HEK293 (cell line): ENCODE data around the gene BAG1.
A peak's percentile ranks its signal among the peaks of the same experiment; 100 is the strongest.

Experiments used
- CTCF ChIA-PET: fragments of 350-600 bp; formaldehyde crosslinking; extraction: SDS; loops from one replicate; lab custom pipeline; 2021; ENCODE audit warnings: antibody characterized with exemption; lab: Yijun Ruan, JAX
- POLR2A ChIA-PET: fragments of 300-600 bp; formaldehyde crosslinking; extraction: SDS; loops from one replicate; lab custom pipeline; 2020; ENCODE audit warnings: antibody characterized with exemption, inconsistent platforms; lab: Yijun Ruan, JAX
- H3K27ac ChIP-seq: fragments of 200-500 bp; sonication (Bioruptor generic); 2 replicates; pipeline ENCODE4 v1.5.1; 2014; ENCODE audit warnings: low read depth, low read length, control low read depth, inconsistent platforms; ENCODE audit errors: extremely low read depth
- H3K36me3 ChIP-seq, 2 experiments: fragments of 200-500 bp in 1 of 2; sonication (Bioruptor generic) in 1 of 2; 1 replicate in 1 of 2; 2 replicates in 1 of 2; pipeline ENCODE4 v1.5.1; 2014 to 2017; ENCODE audit warnings: inconsistent platforms in 2 of 2, low read length in 2 of 2; ENCODE audit not compliant: control insufficient read depth in 2 of 2, insufficient read depth in 1 of 2
- H3K4me1 ChIP-seq: fragments of 200-500 bp; sonication (Bioruptor generic); 2 replicates; pipeline ENCODE4 v1.5.1; 2014; ENCODE audit warnings: mild to moderate bottlenecking, low read length, inconsistent platforms; ENCODE audit not compliant: control insufficient read depth, insufficient read depth
- H3K4me3 ChIP-seq: 2 replicates; pipeline ENCODE4 v1.5.1; 2011; ENCODE audit warnings: low read depth, mild to moderate bottlenecking, control low read depth, low read length, moderate library complexity
- H3K9me3 ChIP-seq: fragments of 200-500 bp; sonication (Bioruptor generic); 2 replicates; pipeline ENCODE4 v1.5.1; 2014; ENCODE audit warnings: low read depth, low read length, inconsistent platforms; ENCODE audit not compliant: control insufficient read depth, insufficient read depth
- ATF2 ChIP-seq: fragments of 450-650 bp; formaldehyde crosslinking; IDR thresholded peaks from 2 replicates; pipeline ENCODE4 v1.5.1; 2016; ENCODE audit warnings: missing biosample characterization, missing genetic modification characterization, low read depth
- KLF7 ChIP-seq: fragments of 450-650 bp; formaldehyde crosslinking; IDR thresholded peaks from 2 replicates; pipeline ENCODE4 v1.5.1; 2016; ENCODE audit warnings: missing biosample characterization, missing genetic modification characterization, borderline replicate concordance
- REPIN1 ChIP-seq: fragments of 450-650 bp; formaldehyde crosslinking; IDR thresholded peaks from 2 replicates; pipeline ENCODE4 v1.5.1; 2017; ENCODE audit warnings: missing biosample characterization, missing genetic modification characterization, low read depth
- ZBTB17 ChIP-seq: fragments of 450-650 bp; formaldehyde crosslinking; IDR thresholded peaks from 2 replicates; pipeline ENCODE4 v1.5.1; 2016; ENCODE audit warnings: missing biosample characterization, missing genetic modification characterization
- ZBTB20 ChIP-seq: fragments of 450-650 bp; formaldehyde crosslinking; IDR thresholded peaks from 2 replicates; pipeline ENCODE4 v1.5.1; 2016; ENCODE audit warnings: missing biosample characterization, missing genetic modification characterization
- ZBTB21 ChIP-seq: fragments of 450-650 bp; formaldehyde crosslinking; IDR thresholded peaks from 2 replicates; pipeline ENCODE4 v1.5.1; 2017; ENCODE audit warnings: missing biosample characterization, missing genetic modification characterization
- ZBTB6 ChIP-seq: fragments of 450-650 bp; formaldehyde crosslinking; IDR thresholded peaks from 2 replicates; pipeline ENCODE4 v1.5.1; 2017; ENCODE audit warnings: missing biosample characterization, missing genetic modification characterization
- ZFHX2 ChIP-seq: fragments of 450-650 bp; formaldehyde crosslinking; conservative IDR thresholded peaks from 2 replicates; pipeline ENCODE4 v1.5.1; 2016; ENCODE audit warnings: missing biosample characterization, missing genetic modification characterization
- ZNF10 ChIP-seq: fragments of 450-650 bp; formaldehyde crosslinking; IDR thresholded peaks from 2 replicates; pipeline ENCODE4 v1.5.1; 2017; ENCODE audit warnings: missing biosample characterization, missing genetic modification characterization
- ZNF132 ChIP-seq: fragments of 450-650 bp; formaldehyde crosslinking; IDR thresholded peaks from 2 replicates; pipeline ENCODE4 v1.5.1; 2017; ENCODE audit warnings: missing biosample characterization, missing genetic modification characterization, borderline replicate concordance
- ZNF175 ChIP-seq: fragments of 450-650 bp; formaldehyde crosslinking; IDR thresholded peaks from 2 replicates; pipeline ENCODE4 v1.5.1; 2016; ENCODE audit warnings: missing biosample characterization, missing genetic modification characterization
- ZNF221 ChIP-seq: fragments of 450-650 bp; formaldehyde crosslinking; IDR thresholded peaks from 2 replicates; pipeline ENCODE4 v1.5.1; 2017; ENCODE audit warnings: missing biosample characterization, missing genetic modification characterization, borderline replicate concordance
- ZNF223 ChIP-seq: fragments of 450-650 bp; formaldehyde crosslinking; IDR thresholded peaks from 2 replicates; pipeline ENCODE4 v1.5.1; 2016; ENCODE audit warnings: missing biosample characterization, missing genetic modification characterization
- ZNF416 ChIP-seq: fragments of 450-650 bp; formaldehyde crosslinking; IDR thresholded peaks from 2 replicates; pipeline ENCODE4 v1.5.1; 2016; ENCODE audit warnings: missing biosample characterization, missing genetic modification characterization
- ZNF426 ChIP-seq: fragments of 450-650 bp; formaldehyde crosslinking; IDR thresholded peaks from 2 replicates; pipeline ENCODE4 v1.5.1; 2017; ENCODE audit warnings: missing biosample characterization, missing genetic modification characterization, mild to moderate bottlenecking, inconsistent platforms, moderate library complexity
- ZNF610 ChIP-seq: fragments of 450-650 bp; formaldehyde crosslinking; IDR thresholded peaks from 2 replicates; pipeline ENCODE4 v1.5.1; 2016; ENCODE audit warnings: missing biosample characterization, missing genetic modification characterization, borderline replicate concordance
- ZNF654 ChIP-seq: fragments of 450-650 bp; formaldehyde crosslinking; IDR thresholded peaks from 2 replicates; pipeline ENCODE4 v1.5.1; 2016; ENCODE audit warnings: low read depth, missing biosample characterization, missing genetic modification characterization
- ZNF701 ChIP-seq: fragments of 450-650 bp; formaldehyde crosslinking; IDR thresholded peaks from 2 replicates; pipeline ENCODE4 v1.5.1; 2016; ENCODE audit warnings: missing biosample characterization, missing genetic modification characterization
- ZNF707 ChIP-seq: fragments of 450-650 bp; formaldehyde crosslinking; IDR thresholded peaks from 2 replicates; pipeline ENCODE4 v1.5.1; 2016; ENCODE audit warnings: missing biosample characterization, missing genetic modification characterization
- ZNF837 ChIP-seq: fragments of 450-650 bp; formaldehyde crosslinking; IDR thresholded peaks from 2 replicates; pipeline ENCODE4 v1.5.1; 2016; ENCODE audit warnings: missing biosample characterization, missing genetic modification characterization
- ZSCAN16 ChIP-seq: fragments of 450-650 bp; formaldehyde crosslinking; IDR thresholded peaks from 2 replicates; pipeline ENCODE4 v1.5.1; 2016; ENCODE audit warnings: missing biosample characterization, missing genetic modification characterization
- TF ChIP-seq, protein P1 (sequence below): fragments of 450-650 bp; IDR thresholded peaks from 2 replicates; pipeline ENCODE4 v1.5.1; 2018; ENCODE audit warnings: missing biosample characterization, missing genetic modification characterization

Gene BAG1

DNA sequence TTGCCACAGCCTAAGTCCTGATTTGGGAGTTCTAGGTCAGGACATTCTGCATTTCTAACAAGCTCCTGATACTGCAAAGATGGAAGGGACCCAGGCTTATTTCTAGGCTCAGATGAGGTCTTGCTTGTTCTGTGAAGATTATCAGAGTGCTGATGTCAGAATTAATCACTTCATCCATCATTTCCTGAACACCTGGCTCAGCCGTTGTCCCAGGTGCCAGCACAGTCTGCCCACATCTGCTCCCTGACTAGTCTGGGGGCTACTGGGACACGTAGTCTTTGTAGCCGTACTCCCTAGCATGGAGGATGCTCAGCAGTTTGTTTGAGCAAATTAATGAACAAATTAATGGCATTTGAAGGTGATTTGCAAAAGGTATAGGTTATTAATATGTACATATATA, 42.5 kb downstream of the BAG1 start:
- TF ChIP-seq KLF7 (no peak), ZNF223 (tag by site-specific recombination) (no peak), ZNF701 (tag by site-specific recombination) (no peak), ZNF132 (no peak), ATF2 (no peak), ZNF10 (tag by site-specific recombination) (no peak)
- TF ChIP-seq, protein P1, sequence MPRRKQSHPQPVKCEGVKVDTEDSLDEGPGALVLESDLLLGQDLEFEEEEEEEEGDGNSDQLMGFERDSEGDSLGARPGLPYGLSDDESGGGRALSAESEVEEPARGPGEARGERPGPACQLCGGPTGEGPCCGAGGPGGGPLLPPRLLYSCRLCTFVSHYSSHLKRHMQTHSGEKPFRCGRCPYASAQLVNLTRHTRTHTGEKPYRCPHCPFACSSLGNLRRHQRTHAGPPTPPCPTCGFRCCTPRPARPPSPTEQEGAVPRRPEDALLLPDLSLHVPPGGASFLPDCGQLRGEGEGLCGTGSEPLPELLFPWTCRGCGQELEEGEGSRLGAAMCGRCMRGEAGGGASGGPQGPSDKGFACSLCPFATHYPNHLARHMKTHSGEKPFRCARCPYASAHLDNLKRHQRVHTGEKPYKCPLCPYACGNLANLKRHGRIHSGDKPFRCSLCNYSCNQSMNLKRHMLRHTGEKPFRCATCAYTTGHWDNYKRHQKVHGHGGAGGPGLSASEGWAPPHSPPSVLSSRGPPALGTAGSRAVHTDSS (tag by site-specific recombination): no peak
- TF ChIP-seq, all 188 proteins: peak for 0
- H3K9me3 ChIP-seq: no peaks in the 10 kb centered on the region
- CTCF ChIA-PET: interaction anchor here (0.6 to 1.2 kb wide), 3 partner anchors 34 to 50 kb away, joined by 3 read pairs; no protein-coding TSS in a partner anchor

GRCh38 chr9:33221568-33221884, 43.0 kb downstream of the BAG1 start:
- TF ChIP-seq ZBTB17 (no peak), ZNF416 (no peak), ZNF610 (no peak)
- Histone ChIP-seq H3K4me1 (no peaks in the 10 kb centered on the region), H3K27ac (no peak overlapping the region), H3K36me3 (no peaks in the 10 kb centered on the region), H3K4me3 (no peak overlapping the region), H3K9me3 (no peaks in the 10 kb centered on the region)
- ChIA-PET POLR2A (no interaction called here), CTCF (interaction anchor here (0.6 kb wide), 1 partner anchor 49 kb away, joined by 3 read pairs; no protein-coding TSS in a partner anchor)

More for the DNA sequence above, 42.5 kb downstream of the BAG1 start:
- Histone ChIP-seq H3K4me1 (no peaks in the 10 kb centered on the region), H3K36me3 (no peaks in the 10 kb centered on the region), H3K4me3 (no peak overlapping the region), H3K27ac (no peak overlapping the region)
- POLR2A ChIA-PET: no interaction called here

- H3K27ac ChIP-seq: no peak overlapping the region
Measured at GRCh38 chr9:33220681-33221567, 43.6 kb downstream of the BAG1 start.

DNA sequence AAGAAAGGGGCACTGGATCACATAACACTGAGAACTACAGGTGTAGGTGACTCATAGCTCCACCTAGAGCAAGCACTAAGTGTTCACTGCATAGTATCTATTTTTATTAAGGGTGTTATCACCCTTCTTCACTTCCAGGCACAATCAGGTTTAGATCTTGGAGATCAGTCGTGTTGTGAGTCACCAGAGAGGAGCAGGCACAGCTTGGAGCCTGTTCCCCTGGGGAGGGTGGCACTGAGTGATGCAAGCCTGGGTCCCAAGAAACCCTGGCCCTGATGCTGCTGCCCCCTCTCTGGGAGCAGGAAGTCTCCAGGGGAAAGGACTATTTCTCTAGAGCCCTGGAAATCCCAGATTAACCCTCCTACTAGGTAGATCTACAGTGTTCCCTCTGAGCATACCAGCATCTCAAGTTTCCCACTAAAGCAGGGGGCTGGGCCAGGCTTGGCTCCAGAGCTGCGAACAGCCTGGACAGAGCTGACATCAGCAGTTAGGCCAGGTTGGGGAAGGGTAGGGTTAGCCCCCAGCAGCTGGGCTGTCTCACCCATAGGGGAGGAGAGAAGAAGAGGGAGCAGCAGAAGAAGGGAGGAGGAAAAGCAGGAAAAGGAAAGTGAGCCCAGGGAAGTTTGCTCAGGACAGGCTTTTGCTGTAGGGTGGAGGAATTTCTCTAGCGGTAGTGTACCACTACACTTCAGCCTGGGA, 52.7 kb downstream of the BAG1 start:
- ChIA-PET POLR2A (interaction anchor here (0.7 to 1.7 kb wide), 2 partner anchors 61 to 654 kb away, joined by 3 to 5 read pairs; no protein-coding TSS in a partner anchor), CTCF (interaction anchor here (0.6 to 1.2 kb wide), 4 partner anchors 11 to 601 kb away, joined by 4 to 7 read pairs (median 4); no protein-coding TSS in a partner anchor)
- Histone ChIP-seq H3K4me1 (no peaks in the 10 kb centered on the region), H3K4me3 (no peak overlapping the region), H3K27ac (no peak overlapping the region), H3K9me3 (no peaks in the 10 kb centered on the region), H3K36me3 (no peaks in the 10 kb centered on the region)
- TF ChIP-seq ZNF707 (tag by site-specific recombination) (no peak), ZBTB6 (0 out of 2 replicates have a peak, but pooled peaks have one; percentile 23), ZFHX2 (tag by site-specific recombination) (no peak), ZBTB21 (tag by site-specific recombination) (no peak), ZNF175 (no peak), ZNF654 (tag by site-specific recombination) (no peak), ZSCAN16 (no peak), ZNF426 (tag by site-specific recombination) (no peak)

More at GRCh38 chr9:33220681-33221567, 43.6 kb downstream of the BAG1 start:
- Histone ChIP-seq H3K4me3 (no peak overlapping the region), H3K9me3 (no peaks in the 10 kb centered on the region), H3K36me3 (no peaks in the 10 kb centered on the region), H3K4me1 (no peaks in the 10 kb centered on the region)
- CTCF ChIA-PET: interaction anchor here (1.1 kb wide), 1 partner anchor 60 kb away, joined by 3 read pairs; no protein-coding TSS in a partner anchor
- TF ChIP-seq ZNF221 (tag by site-specific recombination) (no peak), ZNF10 (tag by site-specific recombination) (no peak), ZNF837 (tag by site-specific recombination) (no peak), REPIN1 (tag by site-specific recombination) (no peak), ZBTB20 (0 out of 2 replicates have a peak, but pooled peaks have one; percentile 29)
- POLR2A ChIA-PET: no interaction called here
